SU-DHL-6 (cell line): ENCODE measurements around the gene MPP1.

Source experiments
- EZH2phosphoT487 ChIP-seq: fragments of 200-600 bp; sonication (generic), shearing (Covaris generic); conservative IDR thresholded peaks from 2 replicates; pipeline ENCODE4 v1.6.1; 2018; ENCODE audit warnings: mild to moderate bottlenecking, antibody characterized with exemption, low read length, moderate library complexity, mixed read lengths
- TF ChIP-seq, protein P1 (sequence below): fragments of 200-600 bp; sonication (generic); IDR thresholded peaks from one replicate; pipeline ENCODE4 v1.5.1; 2017; ENCODE audit warnings: antibody characterized with exemption, mild to moderate bottlenecking, low read length, moderate library complexity; ENCODE audit not compliant: insufficient read depth, poor library complexity, severe bottlenecking

GRCh38 chrX:154834562-154834961 is 29.3 kb upstream of the MPP1 start, which contains the start of gene SMIM9:
- TF ChIP-seq, protein P1, sequence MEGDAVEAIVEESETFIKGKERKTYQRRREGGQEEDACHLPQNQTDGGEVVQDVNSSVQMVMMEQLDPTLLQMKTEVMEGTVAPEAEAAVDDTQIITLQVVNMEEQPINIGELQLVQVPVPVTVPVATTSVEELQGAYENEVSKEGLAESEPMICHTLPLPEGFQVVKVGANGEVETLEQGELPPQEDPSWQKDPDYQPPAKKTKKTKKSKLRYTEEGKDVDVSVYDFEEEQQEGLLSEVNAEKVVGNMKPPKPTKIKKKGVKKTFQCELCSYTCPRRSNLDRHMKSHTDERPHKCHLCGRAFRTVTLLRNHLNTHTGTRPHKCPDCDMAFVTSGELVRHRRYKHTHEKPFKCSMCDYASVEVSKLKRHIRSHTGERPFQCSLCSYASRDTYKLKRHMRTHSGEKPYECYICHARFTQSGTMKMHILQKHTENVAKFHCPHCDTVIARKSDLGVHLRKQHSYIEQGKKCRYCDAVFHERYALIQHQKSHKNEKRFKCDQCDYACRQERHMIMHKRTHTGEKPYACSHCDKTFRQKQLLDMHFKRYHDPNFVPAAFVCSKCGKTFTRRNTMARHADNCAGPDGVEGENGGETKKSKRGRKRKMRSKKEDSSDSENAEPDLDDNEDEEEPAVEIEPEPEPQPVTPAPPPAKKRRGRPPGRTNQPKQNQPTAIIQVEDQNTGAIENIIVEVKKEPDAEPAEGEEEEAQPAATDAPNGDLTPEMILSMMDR = no peak
- no peak for TF ChIP-seq EZH2phosphoT487
